HepG2 (cell line): ENCODE data around the gene MOCS1. TPM values are rescaled to one million over a fixed set of nuclear protein-coding genes. Genes with fewer than 3 reads are reported as not detected.

ENCODE experiments used
- AKNA ChIP-seq: sonication (generic); formaldehyde crosslinking; IDR thresholded peaks from 2 replicates; pipeline ENCODE4 v1.4.0; 2020; ENCODE audit warnings: missing genetic modification reagents, borderline replicate concordance
- DBP ChIP-seq: sonication (generic); formaldehyde crosslinking; IDR thresholded peaks from 2 replicates; pipeline ENCODE4 v1.4.0; 2020; ENCODE audit warnings: missing genetic modification reagents; ENCODE audit errors: not compliant biosample characterization
- FOSL2 ChIP-seq: sonication (generic); formaldehyde crosslinking; IDR thresholded peaks from 2 replicates; pipeline ENCODE4 v1.4.0; 2020; ENCODE audit warnings: missing genetic modification reagents
- FOXP1 ChIP-seq, 2 experiments: fragments of 450-650 bp in 1 of 2; IDR thresholded peaks; 2 replicates each; pipeline ENCODE4 v1.6.1; 2017 to 2018; ENCODE audit warnings: antibody characterized with exemption in 1 of 2
- GMEB2 ChIP-seq: IDR thresholded peaks from 2 replicates; pipeline ENCODE4 v1.6.1; 2016; ENCODE audit warnings: missing biosample characterization, missing genetic modification reagents, low read depth
- KLF11 ChIP-seq: IDR thresholded peaks from 2 replicates; pipeline ENCODE4 v1.6.1; 2016; ENCODE audit warnings: missing compliant biosample characterization
- MXD3 ChIP-seq: IDR thresholded peaks from 2 replicates; pipeline ENCODE4 v1.6.1; 2016; ENCODE audit warnings: mild to moderate bottlenecking, missing biosample characterization, missing genetic modification reagents
- NFKBIZ ChIP-seq: IDR thresholded peaks from 2 replicates; pipeline ENCODE4 v1.6.1; 2018; ENCODE audit warnings: missing genetic modification reagents, missing compliant biosample characterization
- PPARG ChIP-seq: conservative IDR thresholded peaks from 2 replicates; pipeline ENCODE4 v1.6.1; 2016; ENCODE audit warnings: missing biosample characterization, missing genetic modification reagents
- SOX5 ChIP-seq: IDR thresholded peaks from 2 replicates; pipeline ENCODE4 v1.6.1; 2016; ENCODE audit warnings: borderline replicate concordance
- SP5 ChIP-seq: IDR thresholded peaks from 2 replicates; pipeline ENCODE4 v1.6.1; 2016; ENCODE audit warnings: low read depth, borderline replicate concordance
- SRSF4 ChIP-seq: fragments of 200-400 bp; formaldehyde crosslinking; IDR thresholded peaks from one replicate; pipeline ENCODE4 v1.6.1; 2018; ENCODE audit warnings: mild to moderate bottlenecking, low read depth, low read length, moderate library complexity; ENCODE audit not compliant: poor library complexity, severe bottlenecking
- ZFYVE20 ChIP-seq: sonication (generic); formaldehyde crosslinking; IDR thresholded peaks from 2 replicates; pipeline ENCODE4 v1.8.0; 2023; ENCODE audit warnings: low read depth, mild to moderate bottlenecking, moderate library complexity, missing genetic modification reagents, borderline replicate concordance
- ZMAT3 ChIP-seq: sonication (generic); formaldehyde crosslinking; conservative IDR thresholded peaks from 2 replicates; pipeline ENCODE4 v1.7.0; 2021; ENCODE audit warnings: missing genetic modification reagents
- ZNF225 ChIP-seq: sonication (generic); formaldehyde crosslinking; IDR thresholded peaks from 2 replicates; pipeline ENCODE4 v1.4.0; 2020; ENCODE audit warnings: mild to moderate bottlenecking, missing genetic modification reagents
- ZNF563 ChIP-seq: sonication (generic); formaldehyde crosslinking; IDR thresholded peaks from 2 replicates; pipeline ENCODE4 v1.8.0; 2022; ENCODE audit warnings: mild to moderate bottlenecking, moderate library complexity, missing genetic modification reagents
- ZNF768 ChIP-seq: sonication (generic); formaldehyde crosslinking; IDR thresholded peaks from 2 replicates; pipeline ENCODE4 v1.4.0; 2020; ENCODE audit warnings: missing genetic modification reagents
- ZXDC ChIP-seq: sonication (generic); formaldehyde crosslinking; IDR thresholded peaks from 2 replicates; pipeline ENCODE4 v1.5.0; 2020; ENCODE audit warnings: mild to moderate bottlenecking, missing genetic modification reagents
- polyA plus RNA-seq, 8 experiments: library from polyadenylated mRNA; depleted of rRNA in 3 of 8; stranded (reverse) in 7 of 8; unstranded in 1 of 8; fragments of >200 nt; fragmentation: Illumina TruSeq in 4 of 8; extraction: Trizol in 4 of 8; gene quantifications; 2 replicates each; pipeline versions ENCODE4 v1.2.1 to v1.2.3, GENCODE V29; 2011 to 2016; ENCODE audit warnings: low read depth in 4 of 8, missing spikeins in 1 of 8, mixed read lengths in 1 of 8; ENCODE audit not compliant: insufficient read depth in 1 of 8
- total RNA-seq, 5 experiments: library from RNA; depleted of rRNA; stranded (reverse); fragments of >200 nt; fragmentation: Illumina TruSeq; extraction: Trizol; gene quantifications; 2 replicates each; pipeline ENCODE4 v1.2.3, GENCODE V29; 2016; ENCODE audit warnings: low read depth in 1 of 5

Gene MOCS1
- total and polyA plus RNA-seq, 2 of the 13 experiments (the other 11 are each of a cell fraction or from before 2014, with no cell fraction given), result 5.3 to 11.7 TPM

GRCh38 chr6:39887692-39888450 is 46.4 kb downstream of the MOCS1 start (continued):
- TF ChIP-seq ZXDC (CRISPR knock-in tag) (no peak), ZNF768 (peak; percentile 66; the same call in 1 of the 2 replicates), DBP (CRISPR knock-in tag) (no peak), KLF11 (CRISPR knock-in tag) (peak; percentile 68; the same call in 1 of the 2 replicates), ZFYVE20 (CRISPR knock-in tag) (no peak), FOXP1 (IDR thresholded peaks at IDR 0.05) (no peak), FOXP1 (CRISPR knock-in tag; IDR thresholded peaks at IDR 0.05) (0 out of 2 replicates have a peak, but pooled peaks have one; percentile 19), ZMAT3 (CRISPR knock-in tag) (peak; percentile 85), NFKBIZ (0 out of 2 replicates have a peak, but pooled peaks have one; percentile 65), SP5 (CRISPR knock-in tag) (no peak), MXD3 (CRISPR knock-in tag) (0 out of 2 replicates have a peak, but pooled peaks have one; percentile 45), ZNF563 (peak; percentile 72; the same call in 1 of the 2 replicates), AKNA (CRISPR knock-in tag) (no peak), SRSF4 (no peak), PPARG (CRISPR knock-in tag) (0 out of 2 replicates have a peak, but pooled peaks have one; percentile 18), GMEB2 (CRISPR knock-in tag) (no peak), SOX5 (CRISPR knock-in tag) (peak; percentile 56; the same call in 1 of the 2 replicates), FOSL2 (peak; percentile 89), ZNF225 (CRISPR knock-in tag) (0 out of 2 replicates have a peak, but pooled peaks have one; percentile 46)
